Smooth muscle cell (in vitro differentiated cells): Measurements from ENCODE around the gene UNC13A. TPM values are rescaled to one million over a fixed set of nuclear protein-coding genes. Genes with fewer than 3 reads are reported as not detected.

Experiments
- DNase-seq: peaks from one replicate; lab custom pipeline; 2025; ENCODE audit not compliant: unreplicated experiment; lab: John Stamatoyannopoulos, UW
- H2AFZ ChIP-seq: fragments of 200-600 bp; sonication (generic); 2 replicates; pipeline ENCODE4 v1.6.0; 2016; ENCODE audit warnings: antibody characterized with exemption, low read depth, mild to moderate bottlenecking
- H3F3A ChIP-seq: fragments of 200-600 bp; sonication (generic); 2 replicates; pipeline ENCODE4 v1.6.0; 2017; ENCODE audit warnings: antibody characterized with exemption, low read depth
- H3K27ac ChIP-seq: fragments of 200-600 bp; sonication (generic); 2 replicates; pipeline ENCODE4 v1.5.1; 2016; ENCODE audit warnings: low read depth, mild to moderate bottlenecking
- H3K27me3 ChIP-seq: fragments of 200-600 bp; sonication (generic); 2 replicates; pipeline ENCODE4 v1.6.1; 2016; ENCODE audit warnings: low read depth, mild to moderate bottlenecking
- H3K36me3 ChIP-seq: fragments of 200-600 bp; sonication (generic); 2 replicates; pipeline ENCODE4 v1.5.1; 2016; ENCODE audit warnings: low read depth
- H3K4me1 ChIP-seq: fragments of 200-600 bp; sonication (generic); 2 replicates; pipeline ENCODE4 v1.5.1; 2016; ENCODE audit warnings: low read depth
- H3K4me2 ChIP-seq: fragments of 200-600 bp; sonication (generic); 2 replicates; pipeline ENCODE4 v1.6.0; 2016; ENCODE audit warnings: mild to moderate bottlenecking
- H3K4me3 ChIP-seq: fragments of 200-600 bp; sonication (generic); 2 replicates; pipeline ENCODE4 v1.5.1; 2016; ENCODE audit warnings: mild to moderate bottlenecking
- H3K79me2 ChIP-seq: fragments of 200-600 bp; sonication (generic); 2 replicates; pipeline ENCODE4 v1.6.0; 2016; ENCODE audit warnings: low read depth, mild to moderate bottlenecking
- H3K9ac ChIP-seq: fragments of 200-600 bp; sonication (generic); 2 replicates; pipeline ENCODE4 v1.6.0; 2016; ENCODE audit warnings: low read depth
- H3K9me3 ChIP-seq: fragments of 200-600 bp; sonication (generic); replicated peaks from 2 replicates; pipeline ENCODE4 v1.5.1; 2016; ENCODE audit warnings: low read depth
- H4K20me1 ChIP-seq: fragments of 200-600 bp; sonication (generic); 2 replicates; pipeline ENCODE4 v1.6.0; 2016; ENCODE audit warnings: low read depth
- WGBS: methylation state at CpG from one replicate; pipeline ENCODE4 v1.1.7; 2016; ENCODE audit warnings: low lambda C conversion rate; 5-methylcytosine and 5-hydroxymethylcytosine counted together
- polyA plus RNA-seq: library from polyadenylated mRNA; unstranded; fragments of >200 nt; fragmentation: Nextera tagmentation; extraction: Ambion mirVana; gene quantifications from 2 replicates; pipeline ENCODE4 v1.2.1, GENCODE V29; 2016
- total RNA-seq: library from RNA; depleted of rRNA; stranded (reverse); fragments of >200 nt; gene quantifications from 2 replicates; pipeline ENCODE4 v1.2.3, GENCODE V29; 2014
- TF ChIP-seq, protein P1 (sequence below): fragments of 200-600 bp; sonication (generic); IDR thresholded peaks from 2 replicates; pipeline ENCODE4 v1.5.1; 2017; ENCODE audit warnings: borderline replicate concordance, mild to moderate bottlenecking, antibody characterized with exemption; ENCODE audit not compliant: insufficient read depth, poor library complexity, severe bottlenecking

The UNC13A gene
- total and polyA plus RNA-seq, 2 experiments from 2014 or later: 0.21 to 2.1 TPM

DNA sequence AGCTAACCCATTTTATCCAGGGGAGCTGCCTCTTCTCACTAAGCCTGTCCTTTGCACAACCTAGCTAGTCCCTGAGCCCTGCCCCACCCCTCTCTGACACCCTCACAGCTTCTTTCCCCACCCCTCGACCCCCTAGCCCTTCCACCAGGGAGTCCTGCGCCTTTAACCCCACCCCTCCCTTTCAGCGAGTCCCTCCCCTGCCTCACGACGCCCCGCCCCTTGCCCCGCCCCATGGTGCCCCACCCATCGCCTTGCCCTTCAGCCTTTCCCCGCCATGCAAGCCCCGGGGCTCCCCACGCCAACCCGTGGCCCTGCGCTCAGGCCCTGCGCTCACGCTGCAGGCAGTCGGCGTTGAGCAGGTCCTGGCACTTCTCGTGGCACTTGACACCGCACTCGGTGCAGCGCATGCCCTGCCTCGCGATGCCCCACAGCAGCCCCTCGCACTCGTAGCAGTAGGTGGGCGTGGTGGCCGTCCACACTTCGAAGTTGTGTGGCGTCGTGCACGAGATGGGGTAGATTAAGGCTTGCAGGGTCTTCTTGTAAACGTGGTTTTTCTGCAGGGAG, 40.0 kb downstream of the UNC13A start:
- H3K9ac ChIP-seq: no peak overlapping the region
- no peaks in the 10 kb centered on the region for H3F3A ChIP-seq
- 87% methylated on average over 32 of the region's 32 CpGs for WGBS

DNA sequence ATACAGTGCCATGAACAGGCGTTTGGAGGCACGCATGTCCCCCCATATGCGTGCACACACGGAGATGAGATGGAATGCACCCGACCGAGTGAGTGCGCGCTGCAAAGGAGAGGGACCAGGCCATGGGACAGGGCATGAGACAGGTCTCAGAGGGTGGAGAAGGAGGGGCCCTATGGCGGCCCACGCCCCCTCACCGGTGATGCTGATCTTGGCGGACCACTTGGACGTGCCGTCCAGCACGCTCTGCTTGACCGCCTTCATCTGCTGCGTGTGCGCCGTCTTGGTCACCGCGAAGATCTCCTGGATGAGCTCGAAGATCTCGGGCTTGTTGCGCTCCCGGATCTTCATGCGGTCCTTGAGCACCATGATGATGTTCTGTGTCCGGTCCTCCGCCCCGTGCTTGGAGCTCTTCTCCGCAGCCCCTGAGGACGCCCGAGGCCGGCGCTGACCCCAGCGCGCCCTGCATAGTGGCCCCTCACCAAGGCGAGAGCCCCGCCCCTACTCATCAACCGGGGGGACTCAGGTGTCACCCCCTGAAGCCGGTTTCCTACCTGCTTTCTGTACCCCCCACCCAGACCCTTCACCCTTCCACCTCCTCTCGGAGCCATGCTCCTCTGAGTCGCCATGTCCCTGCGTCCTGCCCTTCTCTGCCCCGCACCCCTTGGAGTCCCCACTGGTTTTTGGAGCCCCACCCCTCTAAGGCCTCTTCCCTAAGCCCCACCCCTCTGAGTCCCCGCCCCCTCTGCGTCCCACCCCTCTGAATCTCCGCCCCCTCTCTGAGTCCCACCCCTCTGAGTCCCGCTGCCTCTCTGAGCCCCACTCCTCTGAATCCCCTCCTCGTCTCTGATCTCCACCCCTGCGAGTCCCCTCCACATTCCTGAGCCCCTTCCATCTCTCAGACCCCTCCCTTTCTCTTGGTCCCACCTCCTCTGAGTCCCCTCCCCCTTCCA, 40.8 kb downstream of the UNC13A start:
- Histone ChIP-seq H4K20me1 (no peaks in the 10 kb centered on the region), H2AFZ (no peak overlapping the region), H3K4me3 (no peak overlapping the region), H3K4me2 (no peak overlapping the region), H3K9ac (no peak overlapping the region), H3K36me3 (no peaks in the 10 kb centered on the region), H3K4me1 (no peaks in the 10 kb centered on the region), H3K27ac (no peak overlapping the region), H3K9me3 (no peaks in the 10 kb centered on the region), H3K27me3 (no peaks in the 10 kb centered on the region), H3F3A (no peaks in the 10 kb centered on the region), H3K79me2 (no peaks in the 10 kb centered on the region)
- no peak for DNase-seq
- TF ChIP-seq, protein P1, sequence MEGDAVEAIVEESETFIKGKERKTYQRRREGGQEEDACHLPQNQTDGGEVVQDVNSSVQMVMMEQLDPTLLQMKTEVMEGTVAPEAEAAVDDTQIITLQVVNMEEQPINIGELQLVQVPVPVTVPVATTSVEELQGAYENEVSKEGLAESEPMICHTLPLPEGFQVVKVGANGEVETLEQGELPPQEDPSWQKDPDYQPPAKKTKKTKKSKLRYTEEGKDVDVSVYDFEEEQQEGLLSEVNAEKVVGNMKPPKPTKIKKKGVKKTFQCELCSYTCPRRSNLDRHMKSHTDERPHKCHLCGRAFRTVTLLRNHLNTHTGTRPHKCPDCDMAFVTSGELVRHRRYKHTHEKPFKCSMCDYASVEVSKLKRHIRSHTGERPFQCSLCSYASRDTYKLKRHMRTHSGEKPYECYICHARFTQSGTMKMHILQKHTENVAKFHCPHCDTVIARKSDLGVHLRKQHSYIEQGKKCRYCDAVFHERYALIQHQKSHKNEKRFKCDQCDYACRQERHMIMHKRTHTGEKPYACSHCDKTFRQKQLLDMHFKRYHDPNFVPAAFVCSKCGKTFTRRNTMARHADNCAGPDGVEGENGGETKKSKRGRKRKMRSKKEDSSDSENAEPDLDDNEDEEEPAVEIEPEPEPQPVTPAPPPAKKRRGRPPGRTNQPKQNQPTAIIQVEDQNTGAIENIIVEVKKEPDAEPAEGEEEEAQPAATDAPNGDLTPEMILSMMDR: no peak
- WGBS: 95% methylated on average over 37 of the region's 50 CpGs

More for the DNA sequence above, 40.0 kb downstream of the UNC13A start:
- H3K27ac ChIP-seq: no peak overlapping the region
- no peaks in the 10 kb centered on the region for H3K4me1 ChIP-seq
- no peaks in the 10 kb centered on the region for H3K9me3 ChIP-seq
- H2AFZ ChIP-seq: no peak overlapping the region
- H3K4me2 ChIP-seq: no peak overlapping the region
- DNase-seq: no peak
- TF ChIP-seq, protein P1: no peak
- H3K36me3 ChIP-seq: no peaks in the 10 kb centered on the region
- H3K4me3 ChIP-seq: no peak overlapping the region
- no peaks in the 10 kb centered on the region for H4K20me1 ChIP-seq
- no peaks in the 10 kb centered on the region for H3K27me3 ChIP-seq
- no peaks in the 10 kb centered on the region for H3K79me2 ChIP-seq

DNA sequence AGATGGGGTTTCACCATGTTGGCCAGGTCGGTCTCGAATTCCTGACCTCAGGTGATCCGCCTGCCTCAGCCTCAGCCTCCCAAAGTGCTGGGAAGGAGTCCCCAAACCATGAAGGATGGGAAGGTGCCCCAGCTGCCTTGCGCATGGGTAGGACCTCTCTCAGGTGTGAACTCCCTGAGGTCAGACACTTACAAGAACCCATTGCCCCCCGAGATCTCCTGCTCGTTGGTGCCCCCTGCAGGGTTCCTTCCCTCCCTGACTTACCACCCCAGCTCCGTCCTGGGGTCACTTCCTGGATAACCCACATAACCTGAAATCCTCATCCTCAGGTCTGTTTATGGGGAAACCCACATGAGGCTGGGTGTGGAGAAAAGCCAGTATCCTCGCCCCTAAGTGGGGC, 41.7 kb downstream of the UNC13A start:
- Histone ChIP-seq H3K9ac (no peak overlapping the region), H3K27me3 (no peaks in the 10 kb centered on the region), H4K20me1 (no peaks in the 10 kb centered on the region), H3K27ac (no peak overlapping the region), H2AFZ (no peak overlapping the region), H3K9me3 (no peaks in the 10 kb centered on the region), H3K79me2 (no peaks in the 10 kb centered on the region), H3F3A (no peaks in the 10 kb centered on the region), H3K4me1 (no peaks in the 10 kb centered on the region), H3K36me3 (no peaks in the 10 kb centered on the region), H3K4me2 (no peak overlapping the region), H3K4me3 (no peak overlapping the region)
- no peak for DNase-seq
- TF ChIP-seq, protein P1: no peak
- 83% methylated on average over 8 of the region's 8 CpGs for WGBS
